OCI-LY1 (cell line): ENCODE results near the gene HIVEP2.

Experiments
- CTCF ChIP-seq: fragments of 200-600 bp; sonication (generic), shearing (Covaris generic); IDR thresholded peaks from 2 replicates; pipeline ENCODE4 v1.5.1; 2017; ENCODE audit warnings: mild to moderate bottlenecking, antibody characterized with exemption, low read length, moderate library complexity, mixed read lengths
- EZH2 ChIP-seq: fragments of 200-600 bp; sonication (generic), shearing (Covaris generic); IDR thresholded peaks from 2 replicates; pipeline ENCODE4 v1.8.0; 2017; ENCODE audit warnings: borderline replicate concordance, mixed run types, mild to moderate bottlenecking, antibody characterized with exemption, low read length, moderate library complexity, mixed read lengths

- TF ChIP-seq CTCF (no peak), EZH2 (no peak)
Observed at GRCh38 chr6:142927904-142928303, 17.1 kb downstream of the HIVEP2 start.
